Mesenchymal stem cell (in vitro differentiated cells and primary cell): Measurements from ENCODE around the gene SYNPO.

ENCODE experiments used
- DNase-seq: peaks from one replicate; pipeline ENCODE4 v3.0.0-alpha.2; 2013
- H2AFZ ChIP-seq: one replicate; pipeline ENCODE4 v1.6.1; 2013; ENCODE audit warnings: low read depth, mild to moderate bottlenecking, control low read depth, inconsistent platforms, low read length, moderate library complexity
- H2AK5ac ChIP-seq: 2 replicates; pipeline ENCODE4 v1.6.1; 2013; ENCODE audit warnings: low read length, moderate library complexity, mild to moderate bottlenecking, inconsistent platforms; ENCODE audit not compliant: severe bottlenecking
- H2BK120ac ChIP-seq: one replicate; pipeline ENCODE4 v1.6.1; 2013; ENCODE audit warnings: low read depth, mild to moderate bottlenecking, inconsistent platforms, low read length, moderate library complexity
- H2BK12ac ChIP-seq, 2 experiments: one replicate each; pipeline ENCODE4 v1.6.1; 2013; ENCODE audit warnings: inconsistent platforms in 2 of 2, low read length in 2 of 2, mild to moderate bottlenecking in 2 of 2, moderate library complexity in 2 of 2, control low read depth in 1 of 2
- H2BK15ac ChIP-seq: one replicate; pipeline ENCODE4 v1.6.1; 2013; ENCODE audit warnings: mild to moderate bottlenecking, low read depth, inconsistent platforms; ENCODE audit not compliant: poor library complexity, severe bottlenecking
- H2BK5ac ChIP-seq: 2 replicates; pipeline ENCODE4 v1.6.1; 2013; ENCODE audit warnings: low read depth, mild to moderate bottlenecking, low read length, control low read depth, inconsistent platforms; ENCODE audit not compliant: poor library complexity, severe bottlenecking
- H3K14ac ChIP-seq, 2 experiments: one replicate each; pipeline ENCODE4 v1.6.1; 2013; ENCODE audit warnings: inconsistent platforms in 2 of 2, low read length in 2 of 2, control low read depth in 1 of 2, mild to moderate bottlenecking in 1 of 2, moderate library complexity in 1 of 2
- H3K18ac ChIP-seq, 2 experiments: one replicate each; pipeline ENCODE4 v1.6.1; 2013; ENCODE audit warnings: inconsistent platforms in 2 of 2, low read length in 2 of 2, control low read depth in 1 of 2, low read depth in 1 of 2, mild to moderate bottlenecking in 1 of 2
- H3K23ac ChIP-seq, 2 experiments: one replicate each; pipeline ENCODE4 v1.6.1; 2013; ENCODE audit warnings: inconsistent platforms in 2 of 2, low read length in 2 of 2, mild to moderate bottlenecking in 2 of 2, moderate library complexity in 2 of 2, control low read depth in 1 of 2
- H3K27ac ChIP-seq: 2 replicates; pipeline ENCODE4 v1.5.1; 2013; ENCODE audit warnings: mild to moderate bottlenecking, moderate library complexity, low read length, control low read depth, inconsistent platforms; ENCODE audit not compliant: poor library complexity, severe bottlenecking
- H3K27me3 ChIP-seq, 2 experiments: 2 replicates each; pipeline versions ENCODE4 v1.6.1 to v1.7.0; 2013; ENCODE audit warnings: low read length in 2 of 2, mild to moderate bottlenecking in 2 of 2, moderate library complexity in 2 of 2, control low read depth in 1 of 2, inconsistent platforms in 1 of 2; ENCODE audit not compliant: control insufficient read depth in 1 of 2, insufficient read depth in 1 of 2
- H3K36me3 ChIP-seq, 2 experiments: 2 replicates each; pipeline versions ENCODE4 v1.6.1 to v1.7.0; 2013; ENCODE audit warnings: low read length in 2 of 2, control low read depth in 1 of 2, inconsistent platforms in 1 of 2, low read depth in 1 of 2, mild to moderate bottlenecking in 1 of 2; ENCODE audit not compliant: insufficient read depth in 2 of 2, control insufficient read depth in 1 of 2
- H3K4ac ChIP-seq, 2 experiments: one replicate each; pipeline ENCODE4 v1.6.1; 2013; ENCODE audit warnings: inconsistent platforms in 2 of 2, low read length in 2 of 2, mild to moderate bottlenecking in 2 of 2, moderate library complexity in 2 of 2, control low read depth in 1 of 2, low read depth in 1 of 2
- H3K4me1 ChIP-seq: 2 replicates; pipeline ENCODE4 v1.6.1; 2013; ENCODE audit warnings: low read depth, low read length, control low read depth; ENCODE audit not compliant: control insufficient read depth, insufficient read depth
- H3K4me2 ChIP-seq: 2 replicates; pipeline ENCODE4 v1.6.1; 2013; ENCODE audit warnings: low read length, mild to moderate bottlenecking, inconsistent platforms; ENCODE audit not compliant: poor library complexity, severe bottlenecking
- H3K4me3 ChIP-seq, 2 experiments: 2 replicates each; pipeline versions ENCODE4 v1.5.1 to v1.7.0; 2013; ENCODE audit warnings: low read length in 2 of 2, mild to moderate bottlenecking in 2 of 2, control low read depth in 1 of 2, low read depth in 1 of 2; ENCODE audit not compliant: insufficient read depth in 1 of 2
- H3K79me1 ChIP-seq: replicated peaks from 2 replicates; pipeline ENCODE4 v1.6.1; 2013; ENCODE audit warnings: mild to moderate bottlenecking, control low read depth, low read length, inconsistent platforms; ENCODE audit not compliant: poor library complexity, severe bottlenecking
- H3K9ac ChIP-seq: 2 replicates; pipeline ENCODE4 v1.7.0; 2013; ENCODE audit warnings: mild to moderate bottlenecking, low read length, moderate library complexity
- H3K9me3 ChIP-seq: 2 replicates; pipeline ENCODE4 v1.7.0; 2013; ENCODE audit warnings: mild to moderate bottlenecking, low read length; ENCODE audit not compliant: control insufficient read depth
- H4K8ac ChIP-seq: one replicate; pipeline ENCODE4 v1.6.1; 2013; ENCODE audit warnings: inconsistent platforms, mild to moderate bottlenecking, low read length, moderate library complexity
- H4K91ac ChIP-seq: one replicate; pipeline ENCODE4 v1.6.1; 2013; ENCODE audit warnings: mild to moderate bottlenecking, low read length, inconsistent platforms
- WGBS: methylation state at CpG from one replicate; pipeline ENCODE4 v1.1.7; 2013; ENCODE audit warnings: mixed read lengths; 5-methylcytosine and 5-hydroxymethylcytosine counted together

SYNPO gene

GRCh38 chr5:150618163-150618562 lies 22.3 kb upstream of the SYNPO start:
- 74% methylated on average over 7 of the region's 9 CpGs for WGBS
- H2AFZ ChIP-seq: no peak overlapping the region
- H3K9me3 ChIP-seq: no peaks in the 10 kb centered on the region
- peaks cover 26% of the 10 kb centered on the region for H3K4me1 ChIP-seq
- H4K91ac ChIP-seq: no peak overlapping the region
- H2AK5ac ChIP-seq: no peak overlapping the region
- no peak overlapping the region for H3K9ac ChIP-seq
- H2BK120ac ChIP-seq: no peak overlapping the region
- H3K27ac ChIP-seq: no peak overlapping the region
- no peak overlapping the region for H3K23ac ChIP-seq
- H3K79me1 ChIP-seq: no peaks in the 10 kb centered on the region
- H2BK12ac ChIP-seq: no peak overlapping the region
- no peak overlapping the region for H3K4me2 ChIP-seq
- no peak overlapping the region for H2BK5ac ChIP-seq
- no peak overlapping the region for H3K14ac ChIP-seq
- no peak overlapping the region for H3K4me3 ChIP-seq
- no peak overlapping the region for H4K8ac ChIP-seq
- no peak for DNase-seq
- H3K36me3 ChIP-seq: no peaks in the 10 kb centered on the region
- peaks cover 24 to 52% of the 10 kb centered on the region in 2 experiments for H3K27me3 ChIP-seq
- H3K4ac ChIP-seq: no peak overlapping the region
- H3K18ac ChIP-seq: no peak overlapping the region
- H2BK15ac ChIP-seq: no peak overlapping the region

- H3K18ac ChIP-seq: no peak overlapping the region
- H3K4me3 ChIP-seq: no peak overlapping the region
- H4K91ac ChIP-seq: no peak overlapping the region
- no peak overlapping the region for H4K8ac ChIP-seq
- no peaks in the 10 kb centered on the region for H3K36me3 ChIP-seq
- no peak overlapping the region for H3K23ac ChIP-seq
- no peak overlapping the region for H2BK15ac ChIP-seq
- no peak overlapping the region for H3K14ac ChIP-seq
- no peak overlapping the region for H3K27ac ChIP-seq
- no peak overlapping the region for H2AFZ ChIP-seq
- H3K9me3 ChIP-seq: no peaks in the 10 kb centered on the region
- peaks cover 26% of the 10 kb centered on the region for H3K4me1 ChIP-seq
- no peak overlapping the region for H2BK120ac ChIP-seq
- H2BK5ac ChIP-seq: no peak overlapping the region
- no peak overlapping the region for H3K4me2 ChIP-seq
- no peak overlapping the region for H3K4ac ChIP-seq
- 90% methylated on average over 17 of the region's 17 CpGs for WGBS
- no peaks in the 10 kb centered on the region for H3K79me1 ChIP-seq
- peaks cover 24 to 47% of the 10 kb centered on the region in 2 experiments for H3K27me3 ChIP-seq
- H2AK5ac ChIP-seq: no peak overlapping the region
- DNase-seq: no peak
- H2BK12ac ChIP-seq: no peak overlapping the region
- H3K9ac ChIP-seq: peak overlapping the region; percentile 7
Measured at GRCh38 chr5:150618588-150619281, 21.7 kb upstream of the SYNPO start.

GRCh38 chr5:150619359-150620230 lies 20.9 kb upstream of the SYNPO start:
- H2BK15ac ChIP-seq: no peak overlapping the region
- no peak overlapping the region for H3K4ac ChIP-seq
- no peak overlapping the region for H3K4me2 ChIP-seq
- H3K79me1 ChIP-seq: no peaks in the 10 kb centered on the region
- H2BK120ac ChIP-seq: no peak overlapping the region
- whole genome bisulfite sequencing: 75% methylated on average over 22 of the region's 24 CpGs
- no peak overlapping the region for H3K27ac ChIP-seq
- H3K18ac ChIP-seq: no peak overlapping the region
- DNase-seq: no peak
- no peak overlapping the region for H2BK5ac ChIP-seq
- peaks cover 27% of the 10 kb centered on the region for H3K4me1 ChIP-seq
- H4K8ac ChIP-seq: no peak overlapping the region
- no peak overlapping the region for H3K4me3 ChIP-seq
- no peaks in the 10 kb centered on the region for H3K36me3 ChIP-seq
- H2AFZ ChIP-seq: no peak overlapping the region
- peaks cover 16 to 45% of the 10 kb centered on the region in 2 experiments for H3K27me3 ChIP-seq
- no peaks in the 10 kb centered on the region for H3K9me3 ChIP-seq
- H3K14ac ChIP-seq: no peak overlapping the region
- H3K23ac ChIP-seq: no peak overlapping the region
- no peak overlapping the region for H4K91ac ChIP-seq
- peak overlapping the region; percentile 7 for H3K9ac ChIP-seq
- no peak overlapping the region for H2BK12ac ChIP-seq
- H2AK5ac ChIP-seq: no peak overlapping the region

GRCh38 chr5:150621301-150621700 lies 19.2 kb upstream of the SYNPO start:
- H3K4me1 ChIP-seq: peaks cover 23% of the 10 kb centered on the region
- no peak overlapping the region for H4K91ac ChIP-seq
- no peak overlapping the region for H3K4me2 ChIP-seq
- H4K8ac ChIP-seq: no peak overlapping the region
- WGBS: 94% methylated on average over 2 of the region's 5 CpGs
- peaks cover 2 to 41% of the 10 kb centered on the region in 2 experiments for H3K27me3 ChIP-seq
- no peak overlapping the region for H3K4ac ChIP-seq
- H3K23ac ChIP-seq: no peak overlapping the region
- H3K9ac ChIP-seq: no peak overlapping the region
- no peaks in the 10 kb centered on the region for H3K36me3 ChIP-seq
- H2BK12ac ChIP-seq: no peak overlapping the region
- no peak overlapping the region for H2AK5ac ChIP-seq
- no peak overlapping the region for H2BK15ac ChIP-seq
- H3K4me3 ChIP-seq: no peak overlapping the region
- no peak for DNase-seq
- H2BK5ac ChIP-seq: no peak overlapping the region
- no peak overlapping the region for H2BK120ac ChIP-seq
- no peak overlapping the region for H3K27ac ChIP-seq
- no peaks in the 10 kb centered on the region for H3K9me3 ChIP-seq
- H2AFZ ChIP-seq: no peak overlapping the region
- H3K18ac ChIP-seq: no peak overlapping the region
- no peak overlapping the region for H3K14ac ChIP-seq
- H3K79me1 ChIP-seq: no peaks in the 10 kb centered on the region
